ENCODE results near the gene CPAMD8.
"Not testable (repeated sequence)": the region's sequence is repeated elsewhere in the genome, so short reads cannot be mapped to it uniquely, and the experiment has no call there.

Gene CPAMD8

DNA sequence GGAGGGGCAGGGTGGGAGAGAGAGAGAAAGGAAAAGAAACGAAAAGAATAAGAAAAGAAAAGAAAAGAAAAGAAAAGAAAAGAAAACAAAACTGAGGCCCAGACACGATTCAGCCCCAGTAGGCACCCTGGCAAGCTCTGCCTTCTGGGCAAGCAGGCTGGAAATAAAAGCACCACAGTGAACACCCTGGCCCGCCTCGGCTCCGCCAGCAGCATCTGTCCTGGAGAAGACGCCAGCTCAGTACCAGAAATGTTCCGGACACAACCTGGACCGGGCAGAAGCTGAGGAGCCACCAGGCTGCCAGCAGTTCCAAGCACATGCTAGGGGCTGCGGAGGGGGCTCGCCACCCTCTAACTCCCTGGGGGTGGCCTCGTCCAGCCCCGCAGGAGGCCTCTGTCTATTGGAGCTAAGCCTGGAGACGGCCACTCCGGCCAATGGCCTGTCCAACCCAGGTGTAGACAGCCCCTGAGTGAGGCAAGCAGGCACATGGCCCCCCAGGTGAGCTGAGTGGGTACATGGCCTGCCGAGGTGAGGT, 11.4 kb upstream of the CPAMD8 start:
- no peak for DNase-seq (ENCODE audit: low spot score)

DNA sequence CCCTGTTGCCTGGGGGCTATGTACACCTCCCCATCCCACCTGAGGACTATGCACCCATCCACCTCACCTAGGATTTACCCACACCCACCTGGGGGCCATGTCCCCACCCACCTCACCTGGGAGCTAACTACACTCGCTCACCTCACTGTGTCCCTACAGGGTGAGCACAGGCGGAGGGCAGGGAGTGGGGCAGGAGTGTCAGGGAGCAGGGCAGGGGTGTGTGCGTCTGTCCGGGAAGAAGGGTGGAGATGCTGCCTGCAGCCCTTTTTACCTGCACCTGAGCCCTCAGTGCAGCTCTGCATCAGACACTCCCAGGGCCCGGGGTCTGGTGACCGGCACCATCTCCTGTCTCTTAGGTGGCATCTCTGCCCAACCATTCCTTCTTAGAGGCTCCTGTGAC, 10.6 kb upstream of the CPAMD8 start:
- DNase-seq (ENCODE audit: low spot score): no peak

DNA sequence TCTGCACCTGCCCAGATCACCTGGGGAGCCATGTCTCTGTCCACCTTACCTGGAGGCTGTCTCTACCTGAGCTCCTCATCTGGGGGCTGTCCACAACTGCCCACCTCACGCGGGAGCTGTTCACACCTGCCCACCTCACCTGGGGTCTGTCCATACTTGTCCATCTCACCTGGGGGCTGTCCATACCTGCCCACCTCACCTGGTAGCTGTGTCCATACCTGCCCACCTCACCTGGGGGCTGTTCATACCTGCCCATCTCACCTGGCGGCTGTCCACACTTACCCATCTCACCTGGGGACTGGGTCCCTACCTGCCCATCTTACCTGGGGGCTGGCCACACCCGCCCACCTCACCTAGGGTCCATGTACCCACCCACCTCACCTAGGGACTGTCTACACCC, 10.0 kb upstream of the CPAMD8 start:
- no peak for DNase-seq (ENCODE audit: low spot score)

DNA sequence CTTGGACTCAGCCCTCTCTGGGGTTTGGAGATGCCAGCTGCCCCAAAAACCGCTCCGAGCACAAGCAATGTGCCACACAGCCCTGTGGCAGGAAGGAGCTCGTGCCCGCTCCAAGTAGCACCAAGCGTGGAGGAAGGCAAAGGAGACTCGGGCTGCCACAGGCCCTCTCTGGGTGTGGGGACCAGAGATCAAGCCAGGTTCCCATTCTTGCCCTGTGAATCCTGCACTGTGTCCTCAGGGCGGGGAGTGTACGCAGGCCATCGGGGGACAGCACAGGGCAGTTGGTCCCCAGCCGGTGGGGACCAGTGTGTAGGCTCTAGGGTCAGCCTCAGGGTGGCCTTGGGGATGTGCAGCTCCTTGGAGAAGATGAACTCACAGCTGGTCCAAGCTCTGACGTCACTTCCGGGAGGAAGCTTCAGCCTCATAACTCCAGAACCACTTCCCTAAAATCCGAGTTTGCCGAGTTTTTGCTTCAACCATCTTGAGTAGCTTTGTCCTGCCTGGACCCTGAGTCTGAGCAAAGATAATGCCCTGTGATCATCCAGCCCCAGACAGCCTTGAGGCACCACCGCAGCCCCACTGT, 9.3 kb upstream of the CPAMD8 start:
- DNase-seq (ENCODE audit: low spot score): no peak

DNA sequence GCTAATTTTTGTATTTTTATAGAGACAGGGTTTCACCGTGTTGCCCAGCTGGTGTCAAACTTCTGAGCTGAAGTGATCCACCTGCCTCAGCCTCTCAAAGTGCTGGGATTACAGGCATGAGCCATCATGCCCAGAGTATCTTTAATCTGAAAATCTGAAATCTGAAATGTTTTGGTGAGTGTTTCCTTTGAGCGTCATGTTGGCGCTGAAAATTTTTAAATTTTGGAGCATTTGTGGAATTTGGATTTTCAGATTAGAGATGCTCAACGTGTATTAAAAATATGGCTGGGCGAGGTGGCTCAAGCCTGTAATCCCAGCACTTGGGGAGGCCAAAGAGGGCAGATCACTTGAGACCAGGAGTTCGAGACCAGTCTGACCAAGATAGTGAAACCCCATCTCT, 5.1 kb upstream of the CPAMD8 start:
- no peak for DNase-seq (ENCODE audit: low spot score)

DNA sequence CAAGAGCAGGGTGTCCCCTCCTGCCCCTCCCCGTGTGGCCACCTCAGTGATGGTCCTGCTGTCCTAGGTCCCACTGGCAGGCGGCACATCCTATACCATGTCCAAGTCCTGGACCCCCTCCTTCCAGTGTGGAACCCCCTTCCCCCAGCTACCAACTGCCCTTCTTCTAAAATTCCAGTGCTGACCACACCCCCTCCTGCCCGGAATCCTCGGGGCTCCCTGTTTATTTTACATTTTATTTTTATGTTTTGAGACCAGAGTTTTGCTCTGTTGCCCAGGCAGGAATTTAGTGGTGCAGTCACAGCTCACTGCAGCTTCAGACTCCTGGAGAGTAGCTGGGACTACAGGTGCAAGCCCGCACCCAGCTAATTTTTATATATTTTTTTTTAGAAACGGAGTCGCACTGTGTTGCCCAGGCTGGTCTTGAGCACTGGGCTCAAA, 945 bp upstream of the CPAMD8 start:
- DNase-seq (ENCODE audit: low spot score): no peak

DNA sequence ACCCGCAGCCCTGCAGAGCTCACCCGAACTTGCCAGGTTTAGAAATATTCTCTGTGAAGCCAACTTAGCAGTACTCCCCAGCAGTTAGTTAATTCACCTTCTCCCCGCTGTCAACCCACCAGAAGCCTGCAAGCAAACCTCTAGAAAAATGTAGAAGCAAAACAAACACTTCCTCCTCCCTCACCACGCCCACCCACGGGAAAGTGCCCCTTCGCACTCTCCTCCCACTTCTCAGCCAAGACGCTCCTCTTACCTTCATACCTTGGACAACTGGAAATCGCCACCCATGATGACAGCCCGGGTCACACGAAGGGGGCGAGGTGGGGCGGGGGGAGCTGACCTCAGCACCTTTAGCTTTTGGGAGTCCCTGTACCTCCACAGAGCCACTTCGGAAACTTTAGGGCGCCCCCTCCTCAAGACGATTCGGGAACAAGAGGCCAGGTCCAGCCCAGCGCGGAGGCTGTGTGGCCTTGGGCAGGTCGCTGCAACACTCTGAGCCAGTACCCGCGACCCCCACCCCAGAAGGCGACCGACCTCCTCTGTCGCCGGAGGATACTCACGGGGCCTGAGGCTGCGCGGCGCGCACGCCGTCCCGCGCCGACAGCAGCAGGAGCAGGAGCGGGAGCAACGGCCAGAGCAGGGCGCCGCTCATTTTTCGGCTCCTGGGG, 485 bp downstream of the CPAMD8 start:
- no peak for DNase-seq (ENCODE audit: low spot score)

DNA sequence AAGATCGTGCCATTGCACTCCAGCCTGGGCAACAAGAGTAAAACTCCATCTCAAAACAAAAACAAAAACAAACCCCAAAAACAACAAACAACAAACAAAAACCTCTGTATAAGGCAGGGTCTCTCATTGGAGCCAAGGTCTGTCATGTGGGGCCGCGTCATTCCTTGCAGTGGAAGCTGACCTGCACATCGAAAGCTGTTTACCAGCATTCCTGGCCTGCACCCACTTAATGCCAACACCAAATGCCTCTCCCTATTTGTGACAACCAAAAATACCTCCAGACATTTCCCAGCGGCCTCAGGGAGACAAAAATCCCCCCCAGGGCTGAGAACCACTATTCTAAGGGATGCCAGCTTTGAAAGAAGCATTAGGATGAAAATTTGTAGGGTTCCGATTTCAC, 1.2 kb downstream of the CPAMD8 start:
- no peak for DNase-seq (ENCODE audit: low spot score)

DNA sequence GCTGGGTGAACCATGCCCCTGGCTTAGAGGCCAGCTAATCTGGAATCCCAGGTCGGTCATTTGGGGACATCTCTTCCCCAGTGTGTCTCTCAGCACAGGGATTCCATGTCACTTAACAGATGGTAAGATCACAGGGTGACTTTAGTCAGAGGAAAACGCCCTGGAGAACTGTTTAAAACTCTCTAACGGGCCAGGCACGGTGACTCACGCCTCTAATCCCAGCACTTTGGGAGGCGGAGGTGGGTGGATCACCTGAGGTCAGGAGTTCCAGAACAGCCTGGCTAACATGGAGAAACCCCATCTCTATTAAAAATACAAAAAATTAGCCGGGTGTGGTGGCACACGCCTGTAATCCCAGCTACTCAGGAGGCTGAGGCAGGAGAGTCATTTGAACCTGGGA, 1.7 kb downstream of the CPAMD8 start:
- not testable (repeated sequence) for DNase-seq (ENCODE audit: low spot score)

DNA sequence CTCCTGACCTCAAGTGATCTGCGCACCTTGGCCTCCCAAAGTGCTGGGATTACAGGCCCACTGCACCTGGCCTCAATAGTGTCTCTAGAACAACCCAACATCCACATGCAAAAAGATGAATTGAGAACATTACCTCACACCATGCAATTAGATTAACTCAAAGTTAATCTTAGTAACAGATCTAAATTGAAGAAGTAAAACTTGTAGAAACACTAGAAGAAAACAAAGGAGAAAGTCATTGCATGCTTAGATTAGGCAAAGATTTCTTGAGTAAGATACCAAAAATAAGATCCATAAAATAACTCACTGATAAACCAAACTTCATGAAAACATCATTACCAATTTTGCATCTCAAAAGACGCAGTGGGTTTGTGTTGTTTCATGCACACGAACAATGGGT, 2.8 kb downstream of the CPAMD8 start:
- no peak for DNase-seq (ENCODE audit: low spot score)

DNA sequence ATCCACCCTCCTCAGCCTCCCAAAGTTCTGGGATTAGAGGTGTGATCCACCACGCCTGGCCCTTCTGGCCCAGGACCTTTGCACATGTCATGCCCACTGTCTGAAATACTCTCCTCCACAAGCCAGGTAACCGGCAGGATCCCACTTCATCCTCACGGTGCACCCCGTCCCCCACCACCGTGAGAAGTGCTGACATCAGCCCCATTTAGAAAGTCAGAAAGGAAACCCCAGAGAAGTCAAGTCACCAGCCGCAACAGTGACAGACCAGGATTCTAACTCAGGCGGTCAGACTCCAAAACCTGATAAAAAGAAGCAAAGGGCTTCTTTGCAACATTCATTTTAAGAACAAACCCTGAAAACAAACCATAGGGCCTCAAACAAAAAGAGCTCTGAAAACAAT, 3.9 kb downstream of the CPAMD8 start:
- no peak for DNase-seq (ENCODE audit: low spot score)

DNA sequence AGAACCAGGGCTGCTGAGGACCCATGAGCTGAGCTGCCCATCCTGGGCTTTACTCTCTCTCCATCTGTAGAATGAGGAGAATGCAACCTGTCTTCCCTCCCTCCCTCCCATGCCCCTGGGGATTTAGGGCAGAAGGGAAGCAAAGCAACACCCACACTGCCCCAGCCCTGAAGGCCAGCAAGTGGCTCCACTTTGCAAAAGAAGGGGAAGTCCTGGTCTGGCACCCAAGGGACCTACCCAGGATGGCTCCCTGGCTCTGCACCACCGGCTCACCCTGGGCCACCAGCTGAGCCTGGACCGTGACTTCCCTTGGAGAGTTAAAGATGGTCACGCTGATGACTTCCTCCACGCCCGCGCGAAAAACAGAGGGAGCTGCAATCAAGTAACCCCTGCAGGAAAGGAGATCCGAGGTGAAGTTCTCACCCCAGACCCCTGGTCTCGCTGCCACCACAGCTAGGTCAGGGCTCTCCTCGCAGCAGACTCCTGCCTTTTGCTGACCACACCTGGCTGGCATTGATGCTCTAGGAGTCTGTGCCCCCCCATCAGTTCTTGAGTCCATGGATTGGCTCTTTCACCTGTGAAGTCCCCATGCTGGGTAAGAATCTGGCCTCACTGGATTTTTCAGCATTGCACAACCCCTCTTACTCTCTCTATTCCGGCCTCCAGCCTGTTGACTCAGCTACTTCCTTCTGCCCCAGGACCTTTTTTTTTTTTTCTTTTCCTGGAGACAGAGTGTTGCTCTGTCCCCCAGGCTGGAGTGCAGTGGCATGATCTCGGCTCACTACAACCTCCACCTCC, 4.6 kb downstream of the CPAMD8 start:
- no peak for DNase-seq (ENCODE audit: low spot score)

DNA sequence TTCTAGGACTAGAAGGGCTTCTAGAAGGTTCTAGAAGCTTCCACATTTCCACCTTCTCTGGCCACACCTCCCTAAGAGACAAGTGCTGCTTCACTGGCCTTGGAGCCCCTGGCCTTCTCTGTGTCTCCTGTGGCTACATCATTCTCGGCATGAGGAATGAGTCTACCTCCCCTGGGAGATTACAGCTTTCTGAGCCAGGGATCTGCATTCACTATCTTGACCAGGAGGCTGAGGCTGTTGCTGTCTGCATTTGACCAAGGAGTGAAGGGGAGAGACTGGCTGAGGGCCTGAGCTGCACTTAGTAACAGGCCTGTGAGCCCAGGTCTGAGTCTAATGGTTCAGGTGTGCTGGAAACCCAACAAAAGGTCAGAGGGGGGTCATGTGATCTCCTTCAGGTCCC, 5.3 kb downstream of the CPAMD8 start:
- no peak for DNase-seq (ENCODE audit: low spot score)

DNA sequence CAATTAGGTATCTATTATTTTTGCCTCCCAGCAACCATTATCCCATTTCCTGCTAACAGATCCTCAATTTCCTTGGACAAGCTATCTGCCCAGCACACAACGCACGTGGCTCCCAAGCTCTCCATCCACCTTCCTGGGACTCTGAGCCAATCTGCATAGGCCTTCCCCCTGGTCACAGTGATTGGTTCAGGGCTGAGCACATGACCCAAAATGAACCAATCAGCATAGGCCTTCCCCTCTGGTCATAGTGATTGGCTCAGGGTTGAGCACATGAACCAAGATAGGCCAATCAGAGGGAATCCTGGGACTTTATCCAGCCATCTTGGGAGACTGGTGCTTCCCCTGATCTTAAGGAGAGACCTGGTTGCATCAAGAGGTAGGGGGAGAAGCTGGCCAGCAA, 5.8 kb downstream of the CPAMD8 start:
- DNase-seq (ENCODE audit: low spot score): no peak

DNA sequence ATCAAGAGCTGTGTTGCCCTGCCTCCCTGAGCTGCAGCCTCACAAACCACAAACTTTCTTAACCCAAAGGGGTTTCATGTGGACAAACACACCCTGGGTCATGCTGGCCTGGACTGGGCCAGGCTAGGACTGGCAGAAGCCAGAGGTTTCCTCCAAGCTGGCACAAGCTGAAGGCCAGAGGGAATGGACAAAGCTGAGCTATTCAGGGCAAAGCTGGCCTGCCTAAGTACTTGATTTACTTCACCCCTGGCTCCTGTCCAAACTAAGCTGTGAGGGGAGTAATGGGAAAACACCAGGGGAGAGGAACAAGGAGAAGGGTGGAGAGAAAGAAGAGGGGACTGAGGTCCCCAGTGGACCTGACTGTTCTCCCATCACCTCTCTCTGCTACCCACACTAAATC, 6.2 kb downstream of the CPAMD8 start:
- DNase-seq (ENCODE audit: low spot score): no peak

DNA sequence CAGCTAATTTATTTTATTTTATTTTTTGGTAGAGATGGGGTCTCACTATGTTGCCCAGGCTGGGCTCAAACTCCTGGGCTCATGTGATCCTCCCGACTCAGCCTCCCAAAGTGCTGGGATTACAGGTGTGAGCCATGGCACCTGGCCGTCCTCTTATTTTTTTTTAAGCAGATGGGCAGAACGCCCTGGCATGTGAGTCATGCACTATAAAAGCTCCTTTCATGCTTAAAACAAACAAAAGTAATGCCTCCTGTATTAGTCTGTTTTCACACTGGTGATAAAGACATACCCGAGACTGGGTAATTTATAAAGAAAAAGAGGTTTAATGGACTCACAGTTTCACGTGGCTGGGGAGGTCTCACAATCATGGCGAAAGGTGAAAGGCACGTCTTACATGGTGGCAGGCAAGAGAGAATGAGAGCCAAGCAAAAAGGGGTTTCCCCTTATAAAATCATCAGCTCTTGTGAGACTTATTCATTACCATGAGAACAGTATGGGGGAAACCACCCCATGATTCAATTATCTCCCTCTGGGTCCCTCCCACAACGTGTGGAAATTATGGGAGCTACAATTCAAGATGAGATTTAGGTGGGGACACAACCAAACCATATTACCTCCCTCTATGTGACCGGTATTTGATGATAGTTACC, 12.3 kb downstream of the CPAMD8 start:
- DNase-seq (ENCODE audit: low spot score): not testable (repeated sequence)

DNA sequence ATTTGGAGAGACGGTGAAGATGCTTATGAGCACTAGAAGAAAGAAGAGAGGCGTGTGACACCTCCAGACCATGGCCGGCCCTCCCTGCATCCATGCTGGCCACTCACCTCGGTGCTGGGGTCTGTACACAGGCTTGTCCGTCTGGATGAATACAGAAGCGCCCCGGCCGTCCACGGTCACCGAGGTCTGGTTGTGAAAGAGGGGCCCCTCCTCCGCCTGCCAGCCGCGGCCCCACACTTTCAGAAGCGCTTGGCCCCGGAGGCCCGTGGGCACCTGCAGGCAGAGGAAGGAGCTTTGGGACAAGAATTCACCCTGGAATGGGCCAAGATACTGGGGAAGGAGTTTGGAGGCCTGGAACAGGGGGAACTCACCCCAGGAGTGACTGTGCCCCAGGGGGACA, 15.1 kb downstream of the CPAMD8 start:
- DNase-seq (ENCODE audit: low spot score): no peak

DNA sequence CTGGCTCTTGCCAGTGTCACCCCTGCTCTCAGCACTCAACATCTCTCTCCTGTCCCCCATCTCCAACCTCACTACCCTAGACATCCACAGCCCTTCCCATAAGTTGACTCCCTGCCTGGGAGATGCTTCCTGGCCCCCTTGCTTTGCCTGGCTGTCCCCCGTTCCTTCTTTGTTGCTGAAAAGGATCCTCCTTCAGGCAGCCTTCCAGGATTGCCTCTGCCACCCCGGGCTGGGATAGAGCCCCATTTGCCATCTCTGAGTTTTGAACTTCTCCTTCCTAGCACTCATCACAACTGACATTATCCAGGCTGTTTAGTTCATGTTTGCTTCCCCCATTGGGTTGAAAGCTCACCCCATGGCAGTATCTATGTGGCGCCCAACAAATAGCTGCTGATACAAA, 20.0 kb downstream of the CPAMD8 start:
- DNase-seq (ENCODE audit: low spot score): no peak

DNA sequence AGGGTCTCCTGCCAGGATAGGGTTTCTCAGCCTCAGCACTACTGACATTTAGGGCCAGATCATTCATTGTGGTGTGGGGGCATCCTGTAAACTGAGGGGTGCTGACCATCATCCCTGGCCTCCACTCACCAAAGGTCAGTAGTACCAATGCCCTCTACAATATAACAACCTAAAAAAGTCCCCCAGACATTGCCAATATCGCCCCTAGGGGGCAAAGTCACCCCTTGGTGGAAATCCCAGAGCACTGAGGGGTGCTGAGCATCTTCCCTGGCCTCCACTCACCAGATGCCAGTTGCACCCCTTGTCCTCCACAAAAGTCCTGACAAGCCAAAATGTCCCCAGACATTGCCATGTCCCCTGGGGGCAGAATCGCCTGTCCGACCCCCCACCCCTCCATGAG, 21.6 kb downstream of the CPAMD8 start:
- no peak for DNase-seq (ENCODE audit: low spot score)

DNA sequence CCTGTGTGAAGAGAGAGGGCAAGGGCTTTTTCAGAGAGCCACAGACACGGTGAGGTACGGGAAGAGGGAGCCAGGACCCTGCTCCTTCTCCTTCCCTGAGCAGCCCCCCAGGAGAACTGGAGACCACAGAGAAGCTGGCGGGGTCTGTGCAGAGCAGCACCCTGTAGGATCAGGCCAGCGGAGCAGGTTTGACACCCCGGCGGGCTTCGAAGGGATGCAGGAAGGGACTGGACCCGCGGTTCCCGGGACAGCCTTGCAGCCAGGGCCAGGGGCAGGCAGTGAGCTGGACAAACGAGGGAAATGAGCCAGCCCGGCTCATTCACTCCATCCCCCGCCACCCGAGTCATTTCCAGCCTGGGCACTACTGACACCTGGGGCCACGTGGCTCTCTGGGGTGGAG, 22.2 kb downstream of the CPAMD8 start:
- no peak for DNase-seq (ENCODE audit: low spot score)

DNA sequence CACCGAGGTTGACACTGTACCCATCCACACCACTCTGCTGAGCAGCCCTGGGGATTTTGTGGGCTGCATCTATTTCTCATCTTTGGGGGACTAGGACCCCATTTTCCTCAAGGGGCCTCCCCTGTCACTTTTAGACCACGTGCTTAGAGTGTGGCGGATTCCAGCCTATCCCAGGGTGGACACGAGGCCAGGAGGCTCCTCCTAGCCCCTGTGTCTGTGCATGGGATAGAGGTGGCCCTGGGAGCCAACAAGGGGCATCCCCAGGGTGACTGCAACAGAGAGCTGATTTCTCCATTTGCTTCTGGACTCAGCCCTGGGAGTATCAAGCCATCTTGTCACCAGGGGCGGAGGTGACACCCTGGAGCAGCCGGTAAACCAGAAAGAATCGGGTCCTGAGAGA, 24.2 kb downstream of the CPAMD8 start:
- no peak for DNase-seq (ENCODE audit: low spot score)

DNA sequence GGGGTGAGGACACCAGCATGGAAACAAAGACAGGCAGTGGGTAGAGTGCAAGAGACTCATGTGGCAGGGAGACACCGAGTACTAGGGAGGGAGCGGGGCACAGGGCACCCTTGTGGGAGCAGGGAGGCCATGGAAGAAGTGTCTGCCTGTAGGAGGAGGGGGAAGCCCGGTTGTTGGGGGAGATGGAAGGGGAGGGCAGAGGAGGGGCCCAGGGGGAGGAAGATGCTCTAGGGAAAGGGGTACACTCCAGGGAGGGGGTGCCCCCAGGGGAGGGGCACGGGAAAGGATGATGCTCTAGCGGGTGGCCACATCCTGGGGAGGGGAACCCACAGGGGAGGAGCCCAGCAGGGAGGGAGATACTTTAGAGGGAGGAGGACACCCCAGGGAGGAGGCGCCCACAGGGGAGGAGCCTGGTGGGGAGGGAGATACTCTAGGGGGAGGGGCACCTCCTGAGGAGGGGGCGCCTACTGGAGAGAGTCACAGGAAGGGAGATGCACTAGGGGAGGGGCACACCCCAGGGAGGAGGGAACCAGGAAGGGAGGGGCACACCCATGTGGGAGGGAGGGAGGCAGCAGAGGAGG, 24.9 kb downstream of the CPAMD8 start:
- no peak for DNase-seq (ENCODE audit: low spot score)

All from COLO829 (cell line).